Measurements from ENCODE around the gene NT5E.
"Not testable (repeated sequence)": the region's sequence is repeated elsewhere in the genome, so short reads cannot be mapped to it uniquely, and the experiment has no call there.

Gene NT5E

DNA sequence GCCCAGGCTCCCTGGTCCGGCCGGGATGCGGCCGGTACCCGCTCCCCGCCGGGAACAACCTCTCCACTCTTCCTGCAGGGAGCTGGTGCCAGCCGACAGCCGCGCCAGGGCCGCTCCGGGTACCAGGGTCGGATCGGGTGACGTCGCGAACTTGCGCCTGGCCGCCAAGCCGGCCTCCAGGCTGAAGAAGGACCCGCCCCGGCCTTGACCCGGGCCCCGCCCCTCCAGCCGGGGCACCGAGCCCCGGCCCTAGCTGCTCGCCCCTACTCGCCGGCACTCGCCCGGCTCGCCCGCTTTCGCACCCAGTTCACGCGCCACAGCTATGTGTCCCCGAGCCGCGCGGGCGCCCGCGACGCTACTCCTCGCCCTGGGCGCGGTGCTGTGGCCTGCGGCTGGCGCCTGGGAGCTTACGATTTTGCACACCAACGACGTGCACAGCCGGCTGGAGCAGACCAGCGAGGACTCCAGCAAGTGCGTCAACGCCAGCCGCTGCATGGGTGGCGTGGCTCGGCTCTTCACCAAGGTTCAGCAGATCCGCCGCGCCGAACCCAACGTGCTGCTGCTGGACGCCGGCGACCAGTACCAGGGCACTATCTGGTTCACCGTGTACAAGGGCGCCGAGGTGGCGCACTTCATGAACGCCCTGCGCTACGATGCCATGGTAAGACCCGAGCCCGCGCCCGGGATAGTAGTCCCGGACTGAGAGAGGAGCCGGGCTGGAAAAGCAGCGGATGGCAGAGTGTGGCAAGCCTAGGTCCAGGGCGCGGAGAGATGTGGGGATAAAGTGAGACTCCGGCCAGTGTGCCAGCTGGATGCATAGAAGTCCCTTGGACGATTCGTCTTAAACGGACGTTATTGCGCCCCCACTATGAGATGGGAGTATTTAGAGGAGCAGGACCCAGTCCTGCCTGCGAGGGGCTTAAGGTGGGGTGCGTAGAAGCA, at the start of gene NT5E:
Gene NT5E, plus strand, starts transcription at position 266 of the 942 bp plus-strand sequence. Its CDS starts 57 bp downstream, at position 323.
- no peak for DNase-seq

DNA sequence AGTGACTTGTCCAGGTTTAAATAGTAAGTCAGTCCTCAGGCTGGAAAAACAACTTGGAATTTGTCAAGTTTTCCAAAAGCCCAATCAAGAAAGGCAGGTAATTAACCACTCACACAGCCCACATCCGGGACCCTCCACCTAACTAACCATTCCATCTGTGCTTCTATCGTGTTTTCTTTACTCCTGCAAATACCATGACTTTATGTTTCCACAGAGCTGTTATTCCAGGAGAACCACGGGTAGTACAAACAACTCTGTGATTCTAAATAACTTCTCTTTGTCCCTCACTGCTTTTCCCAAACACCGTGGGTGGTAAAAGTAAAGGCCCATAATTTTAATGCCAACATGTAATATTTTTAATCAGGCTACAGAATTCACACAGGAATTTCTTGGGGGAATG, 49.6 kb upstream of the NT5E start:
- no peak for DNase-seq

DNA sequence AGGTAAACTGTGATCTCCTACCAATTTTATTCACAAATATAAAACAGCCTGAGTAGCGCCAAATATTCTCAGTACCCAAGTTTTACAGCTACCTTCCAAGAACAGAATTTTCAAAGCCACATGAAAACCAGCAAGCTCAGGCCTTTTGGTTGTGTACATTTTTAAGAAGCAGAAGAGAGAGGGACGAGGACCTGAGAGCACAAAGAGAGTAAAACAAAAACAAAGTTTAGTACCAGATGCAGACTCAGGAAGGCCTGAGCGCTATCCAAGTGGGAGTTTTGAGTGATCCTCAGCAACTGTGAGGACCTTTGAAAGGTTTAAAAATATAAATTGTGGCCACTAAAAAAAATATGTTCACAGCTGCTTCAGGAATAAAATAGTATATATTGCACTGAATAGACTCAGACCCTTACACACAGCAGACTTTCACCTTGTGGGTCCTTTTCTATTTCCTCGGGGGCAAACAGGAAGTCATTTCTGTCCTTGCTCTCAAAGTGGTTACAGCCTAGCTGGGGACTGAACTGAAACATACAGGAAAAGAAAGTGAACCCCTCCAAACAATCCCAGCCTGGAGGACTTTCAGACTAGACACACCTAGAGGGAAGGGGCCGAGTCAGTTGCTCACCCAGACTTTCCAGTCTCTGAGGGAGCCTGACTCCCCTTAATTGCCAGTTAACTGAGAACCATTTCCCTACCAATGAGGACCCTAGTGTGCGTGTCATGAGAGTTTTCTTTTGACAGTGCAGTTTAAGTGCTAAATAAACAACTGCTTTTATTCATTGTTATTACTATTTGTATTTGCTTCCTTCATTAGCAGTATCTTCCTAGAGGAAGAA, 48.5 kb upstream of the NT5E start:
- no peak for DNase-seq

DNA sequence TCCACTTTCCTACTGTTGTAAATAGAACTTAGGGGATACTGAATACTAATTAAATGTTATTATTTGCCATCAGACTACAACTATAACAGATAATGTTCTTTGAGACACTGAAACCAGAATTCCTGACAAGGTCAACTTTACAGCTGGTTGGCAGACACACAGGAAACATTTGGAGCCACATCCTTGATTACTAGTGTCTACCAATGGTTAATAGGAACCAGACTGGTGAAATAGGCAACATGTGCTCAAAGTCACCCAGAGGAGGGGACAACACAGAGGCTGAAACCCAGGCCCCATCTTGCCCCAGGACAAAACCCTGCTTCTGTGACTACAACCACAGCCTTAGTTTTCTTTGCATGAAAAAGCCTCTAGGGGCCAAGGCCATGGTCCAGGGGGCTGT, 47.8 kb upstream of the NT5E start:
- no peak for DNase-seq

DNA sequence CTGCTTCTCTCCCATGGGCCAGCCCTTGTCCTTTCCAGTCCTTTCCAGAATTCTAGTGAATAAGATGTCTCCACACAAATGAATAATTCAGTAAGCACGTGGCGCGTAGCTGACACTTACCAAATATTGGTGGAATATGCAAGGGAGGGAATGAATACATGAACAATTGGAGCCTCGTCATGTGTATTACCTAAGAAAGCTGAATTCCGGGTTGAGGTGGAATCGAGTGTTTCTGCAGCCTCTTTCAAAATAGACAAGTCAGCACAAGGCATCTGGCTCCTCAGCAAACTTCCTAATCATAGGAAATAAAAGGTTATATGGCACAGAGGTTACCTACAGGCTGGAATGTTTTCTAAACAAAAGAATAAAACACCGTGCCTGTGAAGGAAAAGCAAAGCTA, 47.0 kb upstream of the NT5E start:
- no peak for DNase-seq

DNA sequence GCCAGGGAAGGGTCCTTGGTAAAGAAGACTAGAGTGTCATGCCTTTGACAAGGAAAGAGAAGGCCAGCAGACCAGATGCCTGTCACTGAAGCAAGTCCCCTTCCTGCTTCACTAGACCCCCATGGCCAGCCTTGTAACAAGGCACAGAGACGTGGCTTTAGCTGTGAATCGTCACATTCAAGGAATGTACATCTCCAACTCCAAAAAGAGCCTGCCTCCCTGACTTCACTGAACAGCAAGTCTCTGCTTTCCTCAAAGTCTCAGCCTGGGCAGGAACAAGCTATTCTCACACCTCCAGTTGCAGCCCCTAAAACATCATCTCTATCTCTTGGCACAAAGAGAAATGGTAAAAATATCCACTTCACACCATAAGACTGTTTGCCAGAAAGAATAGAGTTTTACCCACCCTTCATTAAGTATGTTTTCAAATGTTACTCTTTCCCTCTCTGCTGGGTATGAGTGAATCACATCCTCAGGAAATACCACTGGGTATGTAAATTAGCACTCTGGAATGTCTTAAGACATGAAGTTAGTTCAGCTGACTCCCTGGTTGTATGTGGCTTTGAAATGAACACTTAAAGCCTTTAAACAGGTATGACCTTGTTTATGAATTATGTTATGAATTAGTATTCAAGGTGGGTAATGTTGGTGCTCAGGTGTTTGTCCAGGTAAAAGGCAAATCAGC, 46.4 kb upstream of the NT5E start:
- no peak for DNase-seq

DNA sequence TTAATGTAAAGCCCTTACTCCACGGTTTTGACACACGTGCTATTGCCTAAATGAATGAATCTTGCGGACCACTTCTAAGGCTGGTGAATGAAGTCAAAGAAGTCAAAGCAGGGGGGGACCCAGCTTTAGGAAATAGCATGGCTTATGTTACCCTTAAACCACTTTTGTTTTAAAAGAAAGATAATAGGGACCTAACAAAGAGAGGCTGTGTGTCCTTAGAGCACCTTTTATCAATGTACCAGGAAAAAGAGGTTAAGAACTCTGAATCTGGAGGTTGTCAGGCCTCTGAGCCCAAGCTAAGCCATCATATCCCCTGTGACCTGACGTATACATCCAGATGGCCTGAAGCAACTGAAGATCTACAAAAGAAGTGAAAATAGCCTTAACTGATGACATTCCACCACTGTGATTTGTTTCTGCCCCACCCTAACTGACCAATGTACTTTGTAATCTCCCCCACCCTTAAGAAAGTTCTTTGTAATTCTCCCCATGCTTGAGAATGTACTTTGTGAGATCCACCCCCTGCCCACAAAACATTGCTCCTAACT, 45.8 kb upstream of the NT5E start:
- not testable (repeated sequence) for DNase-seq

DNA sequence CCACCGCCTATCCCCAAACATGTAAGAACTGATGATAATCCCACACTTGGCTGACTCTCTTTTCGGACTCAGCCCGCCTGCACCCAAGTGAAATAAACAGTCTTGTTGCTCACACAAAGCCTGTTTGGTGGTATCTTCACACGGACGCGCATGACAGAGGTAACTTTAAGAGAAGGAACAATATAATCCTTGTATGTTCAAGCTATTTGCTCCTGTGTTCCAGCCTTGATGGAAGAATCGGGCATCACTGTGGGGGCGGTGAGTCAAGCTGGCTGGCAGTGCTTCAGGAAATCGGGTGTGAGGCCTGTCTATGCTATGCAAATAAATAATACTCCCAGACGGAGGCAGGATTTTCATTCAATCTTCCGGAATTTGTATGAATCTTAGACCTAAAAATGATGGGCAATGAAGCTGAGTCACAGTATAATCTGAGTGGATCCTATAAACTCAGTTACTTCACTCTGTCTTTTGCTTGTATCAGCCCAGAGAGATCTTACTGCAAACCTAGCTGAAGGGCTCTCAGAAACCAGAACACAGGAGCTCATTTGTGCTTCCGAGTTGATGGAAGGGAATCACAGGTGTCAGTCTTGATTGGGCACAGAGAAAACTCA, 45.2 kb upstream of the NT5E start:
- DNase-seq = no peak

DNA sequence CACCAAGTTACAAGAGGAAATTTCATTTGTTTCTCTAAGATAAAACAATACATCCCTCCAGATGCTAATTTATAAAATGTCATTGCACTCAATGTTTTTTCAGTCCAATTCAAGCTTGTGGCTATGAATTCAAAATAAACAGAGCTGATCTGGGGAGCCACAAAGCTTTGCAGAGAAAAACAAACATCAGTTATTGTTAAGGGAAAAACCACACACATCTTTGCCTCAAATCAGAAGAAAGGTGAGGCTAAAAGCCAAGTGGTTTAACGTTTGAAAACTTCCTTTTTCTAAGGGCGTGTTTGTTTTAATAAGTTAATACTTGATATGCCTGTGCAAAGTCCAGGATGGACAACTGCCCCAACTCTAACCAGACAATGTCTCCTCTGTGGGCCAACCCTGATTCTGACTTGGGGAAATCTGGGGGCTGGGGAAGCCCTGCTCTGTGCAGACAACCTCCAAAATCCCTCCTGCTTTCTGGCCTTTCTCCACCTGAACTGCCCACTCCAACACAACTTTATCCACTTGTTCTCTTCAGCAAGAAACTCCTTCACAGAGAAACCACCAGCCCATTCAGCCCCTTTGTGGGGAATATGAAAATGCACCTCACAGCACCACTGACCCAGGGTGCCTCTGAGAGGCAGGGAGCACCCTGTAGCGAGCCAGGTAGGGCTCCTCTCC, 44.6 kb upstream of the NT5E start:
- no peak for DNase-seq

DNA sequence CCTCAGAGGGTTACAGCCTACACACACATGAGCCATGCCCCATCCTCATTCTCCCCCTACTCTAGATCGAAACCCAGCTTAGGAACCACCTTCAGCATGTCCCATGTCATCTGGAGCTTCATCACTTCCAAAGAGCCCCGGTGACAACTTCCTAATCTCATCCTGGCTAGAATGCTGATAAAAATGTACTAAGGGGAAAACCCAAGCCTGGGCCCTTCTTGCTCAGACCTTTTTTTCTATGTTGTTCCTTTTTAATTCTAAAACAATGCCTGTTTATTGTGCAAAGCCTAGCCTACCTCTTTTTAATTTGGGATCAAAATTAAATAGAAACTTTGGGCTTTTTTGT, 44.1 kb upstream of the NT5E start:
- DNase-seq = no peak

DNA sequence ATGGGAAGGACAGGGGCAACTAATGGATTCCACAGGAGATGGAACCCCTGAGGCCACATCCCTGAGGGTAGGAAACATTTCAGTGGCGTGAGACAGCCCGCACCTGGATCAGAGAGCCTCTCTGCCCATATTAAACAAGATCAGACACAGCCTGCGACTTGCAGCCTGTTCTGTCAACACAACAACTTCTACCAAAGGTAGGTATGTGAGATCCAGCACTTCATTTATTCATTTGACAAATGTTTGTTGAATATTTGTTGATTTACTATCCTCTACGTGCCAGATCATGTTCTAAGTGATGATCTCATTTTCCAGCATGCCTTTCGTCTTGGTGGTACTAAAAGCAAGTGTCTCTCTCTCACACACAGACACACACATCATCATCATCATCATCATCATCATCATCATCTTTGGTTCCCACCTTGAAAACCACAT, 43.2 kb upstream of the NT5E start:
- DNase-seq = no peak

DNA sequence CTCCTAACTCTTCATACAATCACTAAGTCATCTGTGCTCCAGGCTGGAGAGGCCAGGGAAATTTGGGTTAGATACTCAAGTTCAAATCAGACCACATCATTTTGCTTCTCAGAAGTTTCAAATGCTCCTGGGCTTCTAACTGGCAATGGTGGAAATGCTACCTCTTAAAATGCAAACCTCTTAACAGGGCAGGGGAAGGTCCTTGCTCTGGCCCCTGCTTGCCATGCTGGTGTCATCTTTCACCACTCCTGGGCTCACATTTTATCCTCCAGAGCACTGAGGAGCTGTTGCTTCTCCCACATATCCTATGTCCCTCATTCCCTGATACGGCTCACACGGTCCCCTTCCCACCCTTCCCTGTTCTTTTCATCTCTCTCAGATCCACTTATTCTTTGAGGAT, 41.8 kb upstream of the NT5E start:
- no peak for DNase-seq

DNA sequence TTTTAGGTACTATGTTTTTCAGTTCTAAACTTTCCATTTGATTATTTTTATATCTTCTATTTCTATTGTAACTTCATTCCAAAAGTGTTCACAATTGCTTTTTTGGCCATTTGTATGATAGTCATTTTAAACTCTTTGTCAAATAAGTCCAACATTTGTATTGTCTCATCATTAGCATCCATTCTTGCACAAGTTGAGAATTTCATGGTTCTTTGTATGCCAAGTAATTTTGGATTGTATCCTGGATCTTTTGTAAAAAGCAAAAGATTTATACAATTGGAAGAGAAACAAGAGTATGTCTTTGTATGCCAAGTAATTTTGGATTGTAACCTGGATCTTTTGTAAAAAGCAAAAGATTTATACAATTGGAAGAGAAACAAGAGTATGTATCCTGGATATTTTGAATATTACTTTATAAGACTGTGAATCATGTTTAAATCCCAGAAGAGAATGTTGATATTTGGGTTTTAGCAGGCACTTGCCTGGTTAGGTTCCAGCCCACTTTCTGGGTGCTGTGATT, 36.9 kb upstream of the NT5E start:
- DNase-seq = no peak

DNA sequence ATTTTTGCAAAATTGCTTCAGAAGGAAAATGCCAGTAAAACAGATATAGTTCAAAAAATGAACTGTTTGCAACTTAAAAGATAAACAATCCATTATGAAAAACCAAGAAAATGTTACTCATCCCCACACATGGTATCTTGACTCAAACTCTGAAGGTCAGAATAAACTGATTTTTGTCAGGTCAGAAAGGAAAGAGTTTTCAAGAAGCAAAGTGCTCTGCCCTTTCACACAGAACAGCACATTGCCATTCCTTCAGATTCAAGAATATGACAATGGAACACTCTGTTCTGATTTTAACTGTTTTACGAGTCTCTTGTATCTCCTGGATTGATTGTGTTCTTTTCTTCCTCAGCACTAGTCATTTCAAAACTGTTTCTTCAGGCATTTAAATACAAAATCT, 33.8 kb upstream of the NT5E start:
- DNase-seq = no peak

DNA sequence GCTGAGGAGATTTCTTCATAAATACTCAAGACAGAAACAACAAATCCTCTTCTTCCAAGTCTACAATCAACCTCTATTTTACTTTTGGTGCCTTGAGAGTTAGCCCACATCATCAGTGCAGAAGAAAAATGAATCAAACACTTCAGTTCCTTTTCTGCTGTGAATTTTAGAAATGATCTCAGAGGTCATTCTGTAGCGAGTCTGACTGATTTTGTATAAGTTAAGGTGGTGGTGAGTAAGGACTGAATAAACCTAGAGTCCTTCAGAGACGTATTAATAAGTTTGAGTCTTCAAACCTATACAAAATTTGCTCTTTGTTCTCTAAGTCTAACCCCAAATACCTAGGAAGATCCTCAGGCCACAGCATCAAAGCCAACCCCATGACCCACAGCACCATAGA, 33.1 kb upstream of the NT5E start:
- DNase-seq = no peak

DNA sequence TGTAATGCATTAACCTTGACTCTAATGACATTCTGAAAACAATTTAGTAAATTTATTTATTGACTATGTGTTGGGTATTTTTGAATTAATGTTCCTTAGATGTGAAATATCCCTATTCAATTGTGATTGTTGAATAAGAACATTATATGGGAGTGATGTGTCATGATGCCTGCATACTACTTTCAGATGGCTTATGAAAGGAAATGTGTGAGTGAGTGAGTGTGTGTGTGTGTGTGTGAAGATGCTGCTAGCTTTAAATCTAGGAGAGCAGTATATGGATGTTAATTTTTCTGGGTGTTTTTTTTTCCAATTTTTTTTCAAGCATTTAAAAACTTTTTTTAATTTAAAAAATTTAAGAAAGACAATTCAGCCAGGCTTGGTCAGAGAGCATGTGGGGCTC, 32.5 kb upstream of the NT5E start:
- DNase-seq = no peak

DNA sequence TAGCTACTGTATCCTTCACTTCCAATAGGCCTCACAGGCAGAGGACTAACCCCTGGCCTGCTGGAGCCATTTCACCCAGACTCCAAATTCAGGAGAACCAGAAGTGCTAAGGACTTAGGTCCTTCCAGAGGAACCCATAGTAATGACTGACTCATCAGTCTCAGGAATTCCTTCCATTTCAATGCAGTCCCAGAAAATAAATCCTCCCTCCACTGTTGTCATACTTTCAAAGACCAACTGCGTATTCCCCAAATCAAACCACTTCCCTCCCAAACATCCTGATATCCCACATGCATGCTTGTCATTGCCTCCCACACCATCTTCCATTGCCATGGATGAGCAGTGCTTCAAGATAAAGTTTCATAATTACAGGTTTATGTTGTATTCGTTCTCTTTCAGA, 31.8 kb upstream of the NT5E start:
- DNase-seq = no peak

DNA sequence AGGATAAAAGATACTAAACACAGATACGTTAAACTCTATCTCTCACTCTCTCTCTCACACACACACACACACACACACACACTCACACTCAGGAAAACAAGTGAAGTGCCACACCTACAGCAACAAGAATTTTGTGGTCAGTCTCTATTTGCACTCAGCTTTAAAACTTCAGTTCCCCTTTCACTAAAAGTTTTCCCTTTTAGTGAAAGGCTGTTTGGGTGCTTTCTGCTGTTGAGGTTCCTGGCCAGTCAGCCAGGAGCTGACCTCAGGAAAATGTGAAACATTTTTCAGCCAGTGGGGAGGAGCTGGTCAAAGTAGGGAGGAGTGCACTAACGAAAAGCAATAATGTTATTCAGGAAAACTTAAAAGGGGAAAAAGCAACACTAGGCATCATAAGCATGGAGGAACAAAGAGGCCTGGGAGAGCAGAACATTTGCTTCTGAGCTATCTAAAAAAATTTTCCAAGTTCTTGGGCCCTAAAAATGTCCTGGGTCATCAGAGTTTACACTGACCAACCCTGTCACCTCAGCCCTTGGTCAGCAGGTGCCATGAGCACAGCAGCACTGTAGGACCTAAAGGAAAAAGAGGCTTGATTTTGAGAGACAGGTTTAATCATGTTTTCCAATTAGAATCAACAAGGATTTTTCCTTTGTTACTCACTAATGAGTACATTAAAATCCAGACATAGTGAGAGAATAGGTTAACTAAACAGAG, 30.7 kb upstream of the NT5E start:
- DNase-seq = no peak

DNA sequence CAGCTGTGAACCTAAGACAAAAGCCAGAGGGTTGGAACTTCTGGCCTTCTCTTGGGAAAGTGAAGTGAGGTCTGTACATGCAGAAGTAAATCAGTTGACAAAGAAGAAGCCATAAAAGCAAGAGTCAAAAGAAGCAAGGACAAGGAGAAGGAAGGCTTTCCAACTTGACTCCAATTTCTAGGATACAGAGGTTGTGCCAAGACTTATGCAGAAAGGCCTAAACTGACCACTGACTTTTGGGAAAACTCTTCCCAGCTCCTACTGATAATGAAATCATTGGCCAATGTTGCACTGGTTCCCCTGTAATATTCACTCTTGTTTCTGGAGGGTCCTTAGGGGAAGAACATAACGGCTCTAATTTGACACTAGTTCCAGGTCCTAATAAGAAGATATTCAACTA, 29.3 kb upstream of the NT5E start:
- no peak for DNase-seq

DNA sequence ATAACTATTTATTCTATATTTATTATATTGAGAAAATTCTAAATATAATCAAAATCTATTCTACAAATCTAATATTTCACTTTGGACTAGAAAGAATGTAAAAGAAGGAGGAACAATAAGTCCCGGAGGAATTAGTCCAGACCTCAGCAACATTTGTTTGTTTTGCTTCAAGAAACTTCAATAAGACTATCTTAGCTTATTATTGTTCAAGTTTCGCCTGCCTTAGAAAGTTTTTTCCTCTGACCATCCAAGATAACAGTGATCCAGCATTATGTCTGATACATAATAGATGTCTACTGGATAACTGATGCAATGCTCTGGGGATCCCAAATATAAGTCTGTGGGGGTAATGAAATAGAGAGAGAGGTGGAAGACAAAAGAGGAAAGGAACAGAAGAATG, 28.7 kb upstream of the NT5E start:
- no peak for DNase-seq

DNA sequence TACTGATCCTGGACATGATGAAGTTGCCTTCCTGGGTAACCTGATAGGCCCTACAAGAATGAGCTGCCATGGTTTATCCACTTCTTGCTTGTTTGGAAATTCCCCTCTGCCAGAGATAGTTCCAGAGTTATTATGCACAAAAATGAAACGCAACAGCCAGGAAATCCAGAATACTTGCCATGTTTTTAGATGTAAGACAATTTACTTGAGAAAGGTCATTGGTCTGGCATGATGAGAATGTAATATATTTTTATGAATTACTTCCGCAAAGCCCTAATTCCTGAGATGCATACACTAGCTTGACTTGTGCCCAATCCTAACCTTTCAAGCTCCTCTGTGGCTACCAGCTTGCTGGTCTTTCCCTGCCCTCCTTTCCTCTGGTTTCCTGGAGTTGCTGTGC, 27.9 kb upstream of the NT5E start:
- no peak for DNase-seq

All from NCI-H345 (cell line).